ENCODE results near the gene ACP2.

ACP2 gene

DNA sequence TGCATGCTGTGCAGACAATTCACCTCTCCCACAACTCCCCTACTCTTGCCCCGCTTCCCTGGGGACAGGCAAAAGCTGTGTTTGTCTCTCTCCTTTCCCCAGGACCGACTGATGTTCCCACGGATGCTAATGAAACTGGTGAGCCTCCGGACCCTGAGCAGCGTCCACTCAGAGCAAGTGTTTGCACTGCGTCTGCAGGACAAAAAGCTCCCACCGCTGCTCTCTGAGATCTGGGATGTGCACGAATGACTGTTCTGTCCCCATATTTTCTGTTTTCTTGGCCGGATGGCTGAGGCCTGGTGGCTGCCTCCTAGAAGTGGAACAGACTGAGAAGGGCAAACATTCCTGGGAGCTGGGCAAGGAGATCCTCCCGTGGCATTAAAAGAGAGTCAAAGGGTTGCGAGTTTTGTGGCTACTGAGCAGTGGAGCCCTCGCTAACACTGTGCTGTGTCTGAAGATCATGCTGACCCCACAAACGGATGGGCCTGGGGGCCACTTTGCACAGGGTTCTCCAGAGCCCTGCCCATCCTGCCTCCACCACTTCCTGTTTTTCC is 19.9 kb upstream of the ACP2 start:
- DNase-seq (ENCODE audit: low read depth in 2 of 2): no peak

DNA sequence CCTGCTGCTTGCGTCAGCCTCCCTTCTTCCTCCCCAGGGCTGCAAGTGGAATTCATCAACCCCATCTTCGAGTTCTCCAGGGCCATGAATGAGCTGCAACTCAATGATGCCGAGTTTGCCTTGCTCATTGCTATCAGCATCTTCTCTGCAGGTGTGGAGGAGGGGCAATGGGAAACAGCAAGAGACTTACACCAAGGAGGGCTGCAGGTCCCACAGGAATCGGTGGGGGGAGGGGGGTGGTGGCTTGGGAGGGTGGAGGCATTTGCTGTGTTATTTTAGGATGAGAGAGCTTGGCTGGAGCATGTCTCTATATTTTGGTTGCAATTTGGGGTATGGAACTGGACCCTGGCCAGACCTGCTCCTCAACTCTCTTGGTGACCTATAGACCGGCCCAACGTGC is 19.3 kb upstream of the ACP2 start:
- DNase-seq (ENCODE audit: low read depth in 2 of 2): no peak

DNA sequence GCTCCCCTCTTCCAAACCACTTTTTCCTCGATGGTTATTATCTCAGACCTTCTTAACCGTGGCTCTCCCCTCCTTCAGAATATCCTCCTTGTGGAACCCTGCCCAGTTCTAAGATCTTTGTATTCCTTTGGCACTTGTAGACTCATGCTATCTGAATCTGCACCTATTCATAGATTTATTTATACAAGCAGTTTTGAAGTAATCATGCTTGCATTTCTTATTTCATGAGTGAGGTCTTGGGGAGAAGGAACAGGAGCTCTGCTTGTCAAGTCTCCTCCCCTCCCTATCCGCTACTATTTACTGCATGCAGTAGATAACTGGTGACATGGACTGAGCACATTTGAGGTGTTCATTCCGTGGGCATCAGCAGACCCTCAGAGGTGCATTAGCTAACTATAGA is 15.9 kb upstream of the ACP2 start:
- no peak for DNase-seq (ENCODE audit: low read depth in 2 of 2)

DNA sequence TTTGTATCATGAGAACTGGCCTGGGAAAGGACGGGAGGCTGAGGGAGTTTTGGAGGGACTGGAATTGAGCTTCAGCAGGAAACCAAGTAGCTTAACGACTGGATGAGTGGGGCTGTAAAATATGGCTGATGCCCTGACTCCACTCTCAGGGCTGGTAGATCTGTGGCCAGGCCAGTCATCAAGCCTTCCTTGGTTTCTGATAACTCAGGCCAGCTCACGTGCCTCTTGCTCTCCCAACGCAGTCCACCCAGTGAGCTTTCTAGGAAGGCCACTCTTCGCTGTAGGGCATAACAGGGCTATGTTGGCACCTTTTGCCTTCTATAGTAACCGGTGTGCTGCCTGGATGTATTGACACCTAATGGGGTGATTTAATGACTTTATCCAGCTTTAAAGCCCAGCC is 15.5 kb upstream of the ACP2 start:
- no peak for DNase-seq (ENCODE audit: low read depth in 2 of 2)

DNA sequence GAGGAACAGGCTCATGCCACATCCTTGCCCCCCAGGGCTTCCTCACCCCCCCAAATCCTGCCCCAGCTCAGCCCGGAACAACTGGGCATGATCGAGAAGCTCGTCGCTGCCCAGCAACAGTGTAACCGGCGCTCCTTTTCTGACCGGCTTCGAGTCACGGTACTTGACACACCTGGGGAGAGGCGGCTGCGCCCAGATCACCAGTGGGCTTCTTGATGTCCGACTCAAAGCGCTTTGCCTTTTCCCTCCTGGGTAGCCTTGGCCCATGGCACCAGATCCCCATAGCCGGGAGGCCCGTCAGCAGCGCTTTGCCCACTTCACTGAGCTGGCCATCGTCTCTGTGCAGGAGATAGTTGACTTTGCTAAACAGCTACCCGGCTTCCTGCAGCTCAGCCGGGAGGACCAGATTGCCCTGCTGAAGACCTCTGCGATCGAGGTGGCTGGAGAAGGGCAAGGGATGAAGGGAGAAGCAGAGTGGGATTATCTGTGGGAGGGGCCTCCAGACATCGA is 12.7 kb upstream of the ACP2 start:
- DNase-seq (ENCODE audit: low read depth in 2 of 2): no peak

DNA sequence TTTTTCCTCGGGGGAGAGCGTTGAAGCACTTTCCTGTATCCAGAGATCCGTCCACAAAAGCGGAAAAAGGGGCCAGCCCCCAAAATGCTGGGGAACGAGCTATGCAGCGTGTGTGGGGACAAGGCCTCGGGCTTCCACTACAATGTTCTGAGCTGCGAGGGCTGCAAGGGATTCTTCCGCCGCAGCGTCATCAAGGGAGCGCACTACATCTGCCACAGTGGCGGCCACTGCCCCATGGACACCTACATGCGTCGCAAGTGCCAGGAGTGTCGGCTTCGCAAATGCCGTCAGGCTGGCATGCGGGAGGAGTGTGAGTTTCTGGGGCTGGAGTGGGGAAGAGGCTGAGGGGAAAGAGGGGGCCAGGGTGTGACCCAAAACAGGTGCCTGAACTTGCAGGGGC is 11.8 kb upstream of the ACP2 start:
- no peak for DNase-seq (ENCODE audit: low read depth in 2 of 2)

DNA sequence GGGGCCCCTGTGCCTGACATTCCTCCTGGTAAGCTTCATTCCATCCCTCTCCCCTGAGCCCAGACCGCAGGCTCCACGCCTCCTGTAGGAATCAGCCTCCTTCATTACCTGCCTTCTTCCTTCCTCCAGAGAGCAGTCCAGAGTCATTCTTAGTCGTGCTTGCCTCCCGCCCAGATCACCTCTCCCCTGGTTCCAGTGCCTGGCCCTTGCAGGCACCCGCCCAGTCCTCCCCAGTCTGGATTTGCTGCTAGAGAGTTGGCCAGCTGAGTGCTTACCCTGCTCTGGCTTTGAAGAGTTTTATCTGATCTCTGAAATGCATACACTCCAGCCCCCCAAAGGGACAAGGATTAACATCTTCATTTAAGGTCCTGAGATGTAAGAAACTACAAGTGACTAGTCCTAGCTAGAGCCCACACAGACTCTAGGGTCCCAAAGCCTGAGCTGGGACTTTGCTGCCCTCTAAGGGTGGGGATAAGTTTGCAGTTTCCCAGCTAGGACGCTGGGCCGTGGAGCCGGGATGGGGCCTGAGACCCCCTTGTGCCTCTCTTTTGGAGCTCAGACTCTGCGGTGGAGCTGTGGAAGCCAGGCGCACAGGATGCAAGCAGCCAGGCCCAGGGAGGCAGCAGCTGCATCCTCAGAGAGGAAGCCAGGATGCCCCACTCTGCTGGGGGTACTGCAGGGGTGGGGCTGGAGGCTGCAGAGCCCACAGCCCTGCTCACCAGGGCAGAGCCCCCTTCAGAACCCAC is 10.8 kb upstream of the ACP2 start:
- DNase-seq (ENCODE audit: low read depth in 2 of 2): peak in 1 of 2 donors; percentile 25

DNA sequence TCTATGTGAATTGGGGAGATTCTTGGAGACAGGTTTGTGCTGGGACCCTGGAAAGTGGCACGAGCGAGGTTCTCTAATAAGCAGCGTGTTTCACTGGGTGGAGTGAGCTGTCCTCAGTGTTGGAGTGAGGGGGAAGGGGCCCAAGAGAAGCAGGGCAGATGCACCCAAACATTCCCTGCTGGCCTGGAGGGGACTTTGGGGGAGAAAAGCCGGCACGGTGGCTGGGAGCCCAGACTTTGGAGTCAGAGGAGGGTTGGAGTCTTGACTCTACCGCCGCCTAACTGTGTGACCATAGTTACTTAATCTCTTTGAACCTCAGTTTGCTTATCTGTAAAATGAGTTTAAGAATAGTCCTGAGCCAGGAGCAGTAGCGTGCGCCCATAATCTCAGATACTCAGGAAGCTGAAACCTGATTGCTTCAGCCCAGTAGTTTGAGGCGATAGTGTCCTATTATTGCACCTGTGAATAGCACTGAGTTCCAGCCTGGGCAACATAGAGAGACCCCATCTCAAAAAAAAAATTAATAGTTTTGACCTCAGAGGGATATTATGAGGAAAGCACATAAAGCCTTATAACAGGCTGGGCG is 9.8 kb upstream of the ACP2 start:
- DNase-seq (ENCODE audit: low read depth in 2 of 2): no peak

DNA sequence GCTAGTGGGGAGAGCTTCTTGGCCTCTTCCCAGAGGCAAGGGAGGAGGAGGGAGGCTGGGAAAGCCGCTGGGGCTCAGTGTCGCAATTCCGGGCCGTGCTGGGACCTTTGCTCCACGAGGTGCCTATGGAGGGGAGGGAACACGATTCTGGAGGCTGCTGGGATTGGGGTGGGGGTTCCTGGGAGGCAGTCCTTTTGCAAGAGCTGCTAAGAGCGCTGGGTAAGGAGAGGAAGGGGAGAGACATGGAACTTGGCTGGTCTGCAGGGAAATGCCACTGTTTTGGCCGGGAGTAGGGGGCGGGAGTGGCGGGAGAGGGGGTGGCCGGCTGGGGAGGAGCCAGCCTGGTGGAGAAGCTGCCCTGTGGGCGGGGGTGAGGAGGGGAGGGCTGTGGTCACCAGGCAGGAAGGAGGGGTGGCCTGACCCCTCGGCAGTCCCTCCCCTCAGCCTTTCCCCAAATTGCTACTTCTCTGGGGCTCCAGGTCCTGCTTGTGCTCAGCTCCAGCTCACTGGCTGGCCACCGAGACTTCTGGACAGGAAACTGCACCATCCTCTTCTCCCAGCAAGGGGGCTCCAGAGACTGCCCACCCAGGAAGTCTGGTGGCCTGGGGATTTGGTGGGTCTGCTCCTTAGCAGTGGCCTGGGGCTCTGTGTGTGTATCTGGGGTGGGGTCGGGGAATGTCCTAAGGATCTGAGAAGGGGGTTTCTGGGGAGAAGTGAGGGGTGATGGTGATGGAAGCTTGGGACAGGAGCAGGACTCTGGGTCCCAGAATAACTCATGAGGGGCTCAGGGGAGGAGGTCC is 9.1 kb upstream of the ACP2 start, which contains the start of gene NR1H3:
NR1H3 (plus strand) TSS at position 480 of the 800 bp plus-strand sequence. CDS start 1,221 bp downstream, outside the sequence.
- DNase-seq (ENCODE audit: low read depth in 2 of 2): no peak

DNA sequence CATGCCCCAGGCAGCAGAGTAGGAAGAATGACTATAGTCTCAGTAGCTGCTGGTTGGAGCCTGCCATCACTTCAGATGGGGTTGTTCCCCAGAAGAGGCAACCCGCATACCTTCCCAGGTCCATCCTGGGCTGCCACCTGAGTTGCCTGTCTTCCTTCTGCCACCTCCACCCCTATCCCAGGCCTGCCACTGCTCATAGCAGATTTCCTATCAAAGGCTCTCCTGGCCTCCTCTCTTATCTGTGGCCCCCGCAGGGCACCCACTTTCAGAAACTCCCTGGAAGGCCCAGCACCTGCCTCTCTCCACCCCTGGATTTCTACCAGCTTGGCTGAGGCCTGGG is 8.5 kb upstream of the ACP2 start:
- DNase-seq (ENCODE audit: low read depth in 2 of 2): no peak

DNA sequence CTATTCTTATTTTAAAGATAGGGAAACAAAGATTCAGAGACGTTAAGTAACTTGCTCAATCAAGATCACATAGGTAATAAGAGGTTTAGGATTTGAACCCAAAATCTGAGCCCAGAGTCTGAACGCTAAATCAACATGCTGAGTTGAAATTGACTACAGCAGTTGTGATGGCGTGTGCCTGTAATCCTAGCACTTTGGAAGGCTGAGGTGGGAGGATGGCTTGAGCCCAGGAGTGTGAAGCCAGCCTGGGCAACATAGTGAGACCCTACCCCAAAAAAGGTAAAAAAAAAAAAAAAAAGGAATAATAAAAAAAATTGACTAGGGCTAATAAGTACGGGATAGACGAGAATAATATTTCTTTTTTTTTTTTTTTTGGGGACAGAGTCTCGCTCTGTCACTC is 7.8 kb upstream of the ACP2 start:
- DNase-seq (ENCODE audit: low read depth in 2 of 2): no peak

DNA sequence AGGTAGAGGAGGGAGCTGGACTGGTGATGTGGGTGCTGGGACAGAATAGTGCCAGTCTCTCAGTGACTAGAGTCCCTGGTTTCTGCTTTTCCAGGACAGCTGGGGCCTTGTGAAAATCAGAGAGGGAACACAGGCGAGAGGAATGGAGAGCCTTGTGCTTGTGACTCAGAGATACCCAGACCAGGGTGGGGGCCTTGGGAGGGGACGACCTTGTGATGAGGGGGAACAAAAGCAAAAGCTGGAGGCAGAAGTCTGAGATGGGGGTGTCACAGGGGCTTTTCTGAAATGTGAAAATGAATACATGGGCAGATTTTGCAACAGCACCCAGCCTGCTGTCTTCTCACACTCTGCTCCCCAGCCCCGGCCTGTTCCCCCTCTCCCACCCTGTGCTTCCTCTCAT is 5.8 kb upstream of the ACP2 start:
- no peak for DNase-seq (ENCODE audit: low read depth in 2 of 2)

DNA sequence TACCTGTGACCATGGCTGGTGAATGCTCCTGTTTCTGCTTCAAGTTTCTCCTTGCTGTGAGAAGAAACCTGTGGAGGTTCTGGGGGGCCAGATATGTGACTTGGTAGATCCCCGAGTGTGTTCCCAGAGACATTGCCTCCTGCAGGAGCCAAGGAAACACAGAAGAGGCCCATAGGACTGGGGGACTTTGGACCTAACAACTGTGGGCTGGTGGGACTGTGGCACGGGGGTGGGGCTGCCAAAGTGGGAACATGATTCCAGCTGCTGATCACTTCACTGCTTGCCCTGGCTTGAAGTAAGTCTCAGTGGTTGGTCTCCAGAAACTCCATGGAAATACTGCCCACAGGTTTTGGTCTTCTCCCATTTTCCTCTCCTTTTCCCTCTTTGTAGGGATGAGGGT is 5.0 kb upstream of the ACP2 start:
- no peak for DNase-seq (ENCODE audit: low read depth in 2 of 2)

DNA sequence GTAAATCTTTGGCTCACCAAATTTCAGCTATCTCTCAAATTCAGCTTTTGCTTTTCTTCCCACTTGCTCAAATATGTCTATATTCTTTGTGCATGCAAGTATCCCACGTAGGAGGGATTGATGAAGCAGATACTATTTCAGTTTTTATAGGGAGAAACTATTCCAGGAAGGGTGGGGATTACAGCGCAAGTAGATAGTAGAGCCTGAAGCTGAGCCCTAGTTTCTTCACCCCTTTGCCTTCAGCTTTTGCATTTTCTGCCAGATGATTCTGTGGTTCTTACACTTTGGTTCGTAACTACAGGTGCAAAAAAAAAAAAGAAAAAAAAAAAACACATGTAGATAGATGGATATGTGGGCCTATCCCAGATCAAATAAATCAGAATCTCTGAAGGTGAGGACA is 3.1 kb upstream of the ACP2 start:
- no peak for DNase-seq (ENCODE audit: low read depth in 2 of 2)

DNA sequence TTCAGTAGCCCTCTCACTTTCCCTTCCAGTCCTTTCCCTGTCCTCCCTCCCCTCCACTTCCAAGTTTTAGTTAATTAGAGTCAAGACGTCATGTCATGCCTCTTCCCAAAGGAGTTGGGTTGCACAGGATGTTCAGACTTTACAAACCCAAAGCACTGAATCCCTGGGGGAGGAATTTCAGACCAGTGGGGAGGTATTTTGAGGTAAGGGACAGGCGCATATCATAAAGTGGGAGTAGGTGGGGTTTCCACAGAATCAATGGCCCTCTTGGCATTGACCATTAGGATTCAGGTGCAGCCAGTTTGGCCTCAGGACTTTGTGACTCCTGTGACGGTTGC is 733 bp upstream of the ACP2 start:
- no peak for DNase-seq (ENCODE audit: low read depth in 2 of 2)

DNA sequence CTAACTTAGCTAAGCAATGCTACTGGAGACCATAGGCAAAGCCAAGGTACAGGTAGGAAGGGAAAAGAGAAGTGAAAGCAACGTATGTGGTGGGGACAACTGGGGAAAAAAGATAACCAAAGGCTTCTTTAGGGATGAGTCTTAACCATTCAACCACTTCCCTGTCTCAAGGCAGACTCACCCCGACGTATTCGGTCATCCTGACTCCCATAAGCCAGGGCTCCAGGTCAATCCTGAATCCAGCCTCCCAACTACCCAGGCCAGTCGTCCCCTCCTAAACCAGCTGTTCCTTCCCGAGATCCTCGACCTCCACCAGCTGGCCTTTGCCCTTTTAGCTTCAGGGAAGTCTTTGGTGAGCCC is 330 bp downstream of the ACP2 start:
- DNase-seq (ENCODE audit: low read depth in 2 of 2): no peak

DNA sequence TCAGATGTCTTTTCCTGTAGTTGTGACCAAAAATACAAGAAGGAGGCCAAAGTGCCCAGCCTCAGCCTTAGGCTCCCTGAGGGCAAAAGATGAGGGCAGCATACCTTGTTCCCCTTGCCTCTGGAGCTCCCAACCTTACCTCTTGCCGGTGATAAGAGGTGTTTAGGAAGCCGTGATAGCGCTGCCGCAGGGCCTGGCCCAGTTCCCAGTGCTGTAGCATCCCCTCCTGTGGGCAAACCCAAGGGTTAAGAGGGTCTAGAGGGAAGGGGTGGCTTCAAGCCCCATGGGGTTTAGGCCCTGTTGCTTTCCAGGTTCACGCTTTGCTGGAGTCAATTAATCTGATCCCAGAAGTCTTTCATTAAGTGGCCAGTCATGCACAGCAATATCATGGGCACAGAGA is 1.1 kb downstream of the ACP2 start:
- no peak for DNase-seq (ENCODE audit: low read depth in 2 of 2)

DNA sequence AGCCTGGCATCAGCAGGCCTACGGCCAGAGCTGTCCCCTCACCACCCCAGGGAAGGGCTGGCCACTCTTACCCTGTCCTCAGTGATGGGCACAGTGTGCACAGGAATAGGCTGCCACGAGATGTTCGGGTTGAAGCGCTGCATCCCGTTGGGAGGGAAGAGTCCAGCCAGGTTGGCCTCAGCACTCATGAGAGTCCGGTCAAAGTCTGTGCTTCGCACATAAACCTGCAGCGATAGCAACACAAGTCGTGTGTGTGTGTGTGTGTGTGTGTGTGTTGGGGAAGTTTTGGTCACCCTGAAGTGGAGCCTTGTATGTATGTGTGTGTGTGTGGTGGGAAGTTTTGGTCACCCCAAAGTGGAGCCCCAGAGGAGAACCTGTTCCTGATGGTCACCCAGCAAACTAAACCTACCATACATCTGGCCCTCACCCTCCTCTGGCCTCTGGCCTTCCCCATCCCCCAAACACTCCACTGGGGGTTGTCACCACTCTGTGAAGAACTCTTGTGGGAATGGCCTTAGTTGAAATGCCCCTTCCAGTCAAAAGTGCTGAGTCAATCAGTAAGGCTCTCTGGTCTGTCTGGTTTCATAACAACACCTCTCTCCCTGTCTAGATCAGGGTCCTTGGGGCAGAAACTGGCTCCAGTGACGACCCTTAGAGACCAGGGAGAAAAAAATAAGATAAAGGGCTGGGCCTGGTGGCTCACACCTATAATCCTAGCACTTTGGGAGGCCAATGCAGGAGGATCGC is 2.8 kb downstream of the ACP2 start:
- DNase-seq (ENCODE audit: low read depth in 2 of 2): no peak

DNA sequence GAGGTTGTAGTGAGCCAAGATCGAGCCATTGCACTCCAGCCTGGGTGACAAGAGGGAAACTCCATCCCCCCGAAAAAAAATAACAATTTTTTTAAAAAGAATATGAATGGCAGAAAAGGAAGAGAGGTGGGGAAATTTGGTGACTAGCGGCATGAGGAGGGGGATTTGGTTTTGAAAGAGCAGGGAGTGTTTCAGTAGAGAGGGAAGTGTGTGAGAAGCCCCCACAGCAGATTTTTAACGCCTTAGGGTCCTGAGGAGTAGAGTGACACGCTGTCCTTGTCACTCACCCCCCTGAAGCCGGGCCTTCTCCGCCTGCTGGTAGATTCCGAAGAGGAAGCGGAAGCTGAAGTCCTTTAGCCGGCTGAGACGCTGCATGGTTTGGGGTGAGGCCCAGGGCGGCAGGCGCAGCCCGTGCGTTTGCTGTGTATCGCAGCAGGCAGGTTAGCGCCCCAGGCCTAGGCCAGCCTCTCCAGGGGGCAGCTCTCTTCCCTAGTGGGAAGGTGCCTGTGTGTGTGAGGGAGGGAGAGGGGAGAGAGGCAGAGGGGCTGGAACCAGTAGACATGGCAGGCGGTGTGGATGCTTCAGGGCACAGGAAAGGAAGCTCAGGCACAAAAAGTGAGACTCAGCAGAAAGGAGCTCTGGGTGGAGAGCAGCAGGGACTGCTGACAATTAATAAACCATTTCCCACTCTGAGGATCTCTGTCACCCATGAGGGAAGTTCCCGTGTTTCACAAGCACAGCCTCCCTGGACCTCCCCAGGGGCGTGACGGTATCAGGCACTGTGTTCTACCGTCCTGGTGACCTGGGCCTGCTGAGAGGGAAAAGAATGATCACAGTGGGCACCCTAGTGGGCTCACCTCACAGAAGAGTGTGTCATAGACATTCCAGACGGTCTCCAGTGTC is 3.9 kb downstream of the ACP2 start:
- no peak for DNase-seq (ENCODE audit: low read depth in 2 of 2)

DNA sequence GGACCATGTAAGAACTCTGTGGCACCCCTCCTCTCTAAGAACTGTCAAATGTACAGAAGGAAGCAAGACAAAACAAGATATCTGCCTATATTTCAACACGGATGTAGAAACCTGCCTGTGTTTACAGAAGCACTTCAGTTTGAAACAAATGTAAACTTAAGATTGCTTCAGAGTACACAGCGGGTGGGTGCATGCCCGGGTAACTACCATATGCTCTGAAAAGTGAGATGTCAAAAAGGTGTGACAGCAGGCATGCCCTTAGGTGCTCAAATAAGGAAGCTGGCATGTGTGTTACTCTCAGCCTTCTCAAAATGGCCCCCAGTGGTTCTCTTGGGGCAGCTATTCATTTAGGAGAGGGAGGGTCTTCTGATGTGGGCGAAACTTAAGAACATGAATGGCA is 5.2 kb downstream of the ACP2 start:
- no peak for DNase-seq (ENCODE audit: low read depth in 2 of 2)

DNA sequence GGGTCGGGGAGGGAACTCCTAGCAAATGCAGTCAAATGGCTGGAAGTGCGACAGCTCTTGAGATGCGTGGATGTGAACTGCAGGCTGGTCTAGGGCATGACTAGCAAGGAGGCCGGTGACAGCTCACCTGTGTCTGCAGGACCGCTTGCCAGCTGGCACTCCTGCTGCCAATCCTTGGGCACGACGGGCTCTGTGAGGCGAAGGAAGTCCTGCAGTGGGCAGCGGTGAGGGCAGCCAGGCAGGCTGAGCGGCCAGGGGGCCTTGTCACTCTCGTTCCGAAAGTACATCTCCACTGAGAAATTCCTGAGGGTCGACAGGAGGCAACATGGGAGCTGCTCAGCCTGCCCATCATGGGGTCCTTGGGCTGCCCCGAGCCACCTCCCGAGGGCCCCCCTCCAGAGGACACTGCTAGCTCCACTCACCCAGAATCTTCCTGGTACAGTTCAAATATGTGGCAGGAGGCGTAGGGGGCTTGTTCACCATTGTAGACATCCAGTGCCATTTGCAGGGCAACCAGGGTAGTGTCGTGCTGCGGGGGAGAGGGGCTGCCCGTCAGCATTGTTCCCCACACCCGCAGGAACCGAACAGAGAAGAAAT is 5.9 kb downstream of the ACP2 start:
- DNase-seq (ENCODE audit: low read depth in 2 of 2): no peak
